H1 (cell line): ENCODE data around the gene PRR5. TPM values are rescaled to one million over a fixed set of nuclear protein-coding genes. Genes with fewer than 3 reads are reported as not detected.

Experiments used
- CTCF ChIA-PET: fragments of 300-600 bp; sonication (Branson Sonifier 250); formaldehyde crosslinking; loops from one replicate; lab custom pipeline; 2021; ENCODE audit not compliant: partially characterized antibody; lab: Charles Lee
- POLR2A ChIA-PET: fragments of 300-600 bp; sonication (Branson Sonifier 250); formaldehyde crosslinking; loops from one replicate; lab custom pipeline; 2021; ENCODE audit warnings: inconsistent platforms; ENCODE audit not compliant: partially characterized antibody; lab: Charles Lee
- DNase-seq, 2 experiments: peaks; one replicate each; pipeline versions ENCODE4 v3.0.0 to v3.0.0-alpha.2; 2010 to 2022; ENCODE audit warnings: low spot score in 2 of 2, low read depth in 1 of 2, mixed read lengths in 1 of 2
- FAIRE-seq: peaks from 2 replicates; lab custom pipeline; 2011; peaks lifted over from hg19 to GRCh38; lab: Jason Lieb, UNC
- H2AFZ ChIP-seq: 2 replicates; pipeline ENCODE4 v1.8.1; 2012; ENCODE audit warnings: low read length, inconsistent platforms
- H2AK5ac ChIP-seq: 2 replicates; pipeline ENCODE4 v1.6.1; 2013; ENCODE audit warnings: low read depth, low read length
- H2BK120ac ChIP-seq: replicated peaks from 2 replicates; pipeline ENCODE3; 2013; ENCODE audit warnings: low read depth, low read length, inconsistent platforms
- H2BK12ac ChIP-seq: 2 replicates; pipeline ENCODE4 v1.6.1; 2013; ENCODE audit warnings: low read depth, low read length
- H2BK15ac ChIP-seq: 2 replicates; pipeline ENCODE4 v1.6.1; 2013; ENCODE audit warnings: low read length
- H2BK20ac ChIP-seq: 2 replicates; pipeline ENCODE4 v1.6.1; 2013; ENCODE audit warnings: low read length
- H2BK5ac ChIP-seq: 2 replicates; pipeline ENCODE4 v1.6.1; 2013; ENCODE audit warnings: low read depth, low read length
- H3K14ac ChIP-seq: 2 replicates; pipeline ENCODE4 v1.6.1; 2013; ENCODE audit warnings: inconsistent platforms; ENCODE audit not compliant: insufficient read length
- H3K18ac ChIP-seq: 2 replicates; pipeline ENCODE4 v1.6.1; 2013; ENCODE audit warnings: low read length; ENCODE audit errors: extremely low read depth
- H3K23ac ChIP-seq: 2 replicates; pipeline ENCODE4 v1.6.1; 2013; ENCODE audit warnings: inconsistent platforms; ENCODE audit not compliant: insufficient read length
- H3K23me2 ChIP-seq: 2 replicates; pipeline ENCODE4 v1.6.1; 2013; ENCODE audit warnings: low read depth, low read length
- H3K27ac ChIP-seq: 2 replicates; pipeline ENCODE4 v1.6.1; 2011; ENCODE audit warnings: low read depth, low read length, inconsistent platforms
- H3K27me3 ChIP-seq, 4 experiments: replicated peaks in 1 of 4; 1 replicate in 1 of 4; 2 replicates in 3 of 4; pipeline versions ENCODE4 v1.6.1 to v1.8.1; 2011 to 2013; ENCODE audit warnings: low read length in 3 of 4, mild to moderate bottlenecking in 3 of 4, inconsistent platforms in 2 of 4, mixed read lengths in 2 of 4, moderate library complexity in 1 of 4; ENCODE audit not compliant: control insufficient read depth in 3 of 4, insufficient read depth in 3 of 4; ENCODE audit errors: extremely low read depth in 1 of 4
- H3K36me3 ChIP-seq, 4 experiments: 2 replicates each; pipeline versions ENCODE4 v1.6.1 to v1.8.1; 2011 to 2013; ENCODE audit warnings: mild to moderate bottlenecking in 4 of 4, low read length in 3 of 4, moderate library complexity in 2 of 4, control low read depth in 1 of 4, inconsistent platforms in 1 of 4; ENCODE audit not compliant: insufficient read depth in 4 of 4, control insufficient read depth in 2 of 4
- H3K4ac ChIP-seq: replicated peaks from 2 replicates; pipeline ENCODE3; 2013; ENCODE audit warnings: low read length, low read depth, mixed read lengths, inconsistent platforms; ENCODE audit not compliant: insufficient read length
- H3K4me1 ChIP-seq, 4 experiments: replicated peaks in 1 of 4; 1 replicate in 1 of 4; 2 replicates in 3 of 4; pipeline versions ENCODE4 v1.6.1 to v1.8.1; 2011 to 2013; ENCODE audit warnings: low read length in 3 of 4, inconsistent platforms in 2 of 4, mixed read lengths in 1 of 4; ENCODE audit not compliant: insufficient read depth in 4 of 4, control insufficient read depth in 3 of 4
- H3K4me2 ChIP-seq, 2 experiments: 2 replicates each; pipeline versions ENCODE4 v1.6.1 to v1.8.1; 2011 to 2013; ENCODE audit warnings: low read depth in 2 of 2, low read length in 2 of 2, control low read depth in 1 of 2, inconsistent platforms in 1 of 2, mild to moderate bottlenecking in 1 of 2; ENCODE audit not compliant: insufficient read depth in 1 of 2
- H3K4me3 ChIP-seq, 4 experiments: fragments of 200-600, 300-600 bp in 1 of 4; sonication (generic), shearing (Covaris generic), sonication (Bioruptor Twin) in 1 of 4; 2 replicates each; pipeline versions ENCODE4 v1.5.1 to v1.8.1; 2011 to 2016; ENCODE audit warnings: low read length in 4 of 4, low read depth in 3 of 4, control low read depth in 2 of 4, inconsistent platforms in 2 of 4, mild to moderate bottlenecking in 2 of 4, mixed read lengths in 1 of 4, moderate library complexity in 1 of 4; ENCODE audit not compliant: insufficient read depth in 2 of 4; ENCODE audit errors: extremely low read depth in 1 of 4
- H3K56ac ChIP-seq: replicated peaks from 2 replicates; pipeline ENCODE3; 2013; ENCODE audit warnings: low read depth, mild to moderate bottlenecking, mixed read lengths, low read length, inconsistent platforms; ENCODE audit not compliant: insufficient read length
- H3K79me1 ChIP-seq: 2 replicates; pipeline ENCODE4 v1.6.1; 2013; ENCODE audit warnings: low read depth, low read length, control low read depth
- H3K79me2 ChIP-seq, 2 experiments: 2 replicates each; pipeline versions ENCODE4 v1.6.1 to v1.8.1; 2012 to 2013; ENCODE audit warnings: low read length in 2 of 2, mild to moderate bottlenecking in 2 of 2, inconsistent platforms in 1 of 2; ENCODE audit not compliant: insufficient read depth in 2 of 2, control insufficient read depth in 1 of 2
- H3K9ac ChIP-seq, 4 experiments: replicated peaks in 1 of 4; 1 replicate in 1 of 4; 2 replicates in 3 of 4; pipeline versions ENCODE4 v1.6.1 to v1.8.1; 2011 to 2013; ENCODE audit warnings: low read depth in 3 of 4, low read length in 3 of 4, control low read depth in 2 of 4, mild to moderate bottlenecking in 2 of 4, moderate library complexity in 2 of 4, inconsistent platforms in 1 of 4; ENCODE audit errors: extremely low read depth in 1 of 4
- H3K9me3 ChIP-seq, 2 experiments: 2 replicates each; pipeline versions ENCODE4 v1.6.1 to v1.8.1; 2012 to 2013; ENCODE audit warnings: mild to moderate bottlenecking in 2 of 2, moderate library complexity in 2 of 2, control low read depth in 1 of 2, inconsistent platforms in 1 of 2, low read depth in 1 of 2, low read length in 1 of 2, mixed read lengths in 1 of 2; ENCODE audit not compliant: insufficient read depth in 2 of 2
- H4K20me1 ChIP-seq, 2 experiments: replicated peaks in 1 of 2; 2 replicates each; pipeline versions ENCODE3 to v1.8.1; 2011 to 2013; ENCODE audit warnings: inconsistent platforms in 2 of 2, low read length in 2 of 2, mild to moderate bottlenecking in 1 of 2; ENCODE audit not compliant: insufficient read depth in 2 of 2, control insufficient read depth in 1 of 2
- H4K5ac ChIP-seq: 2 replicates; pipeline ENCODE4 v1.6.1; 2013; ENCODE audit warnings: low read length, low read depth, mixed read lengths, inconsistent platforms; ENCODE audit not compliant: insufficient read length
- H4K8ac ChIP-seq: 2 replicates; pipeline ENCODE4 v1.8.0; 2013; ENCODE audit warnings: mild to moderate bottlenecking, moderate library complexity, low read length, inconsistent platforms; ENCODE audit not compliant: insufficient read depth; ENCODE audit errors: extremely low read depth
- H4K91ac ChIP-seq: replicated peaks from 2 replicates; pipeline ENCODE3; 2013; ENCODE audit warnings: low read length, mixed read lengths, inconsistent platforms; ENCODE audit not compliant: insufficient read length
- ASH2L ChIP-seq: fragments of 200-600, 300-600 bp; sonication (generic); IDR thresholded peaks from one replicate; pipeline ENCODE4 v1.7.1; 2017; ENCODE audit warnings: low read length
- CBX8 ChIP-seq: fragments of 300-800, 300-1000 bp; sonication (generic); IDR thresholded peaks from 2 replicates; pipeline ENCODE4 v1.7.1; 2016; ENCODE audit warnings: low read depth, low read length, borderline replicate concordance
- GABPA ChIP-seq: IDR thresholded peaks from 2 replicates; pipeline ENCODE4 v1.6.1; 2011; ENCODE audit warnings: mild to moderate bottlenecking, low read length, moderate library complexity, borderline replicate concordance; ENCODE audit not compliant: insufficient read depth
- MAFK ChIP-seq: IDR thresholded peaks from 2 replicates; pipeline ENCODE4 v1.6.1; 2012; ENCODE audit warnings: low read depth, mild to moderate bottlenecking, improper control_type of control experiment, low read length
- RFX5 ChIP-seq: IDR thresholded peaks from 2 replicates; pipeline ENCODE4 v1.6.1; 2011; ENCODE audit warnings: low read depth, low read length, improper control_type of control experiment, borderline replicate concordance
- SIX5 ChIP-seq: IDR thresholded peaks from 2 replicates; pipeline ENCODE4 v1.6.1; 2011; ENCODE audit warnings: mild to moderate bottlenecking, low read depth, low read length
- SRF ChIP-seq: IDR thresholded peaks from 2 replicates; pipeline ENCODE4 v1.6.1; 2011; ENCODE audit warnings: mild to moderate bottlenecking, low read depth, low read length, moderate library complexity
- TAF1 ChIP-seq: IDR thresholded peaks from 2 replicates; pipeline ENCODE4 v1.6.1; 2011; ENCODE audit warnings: mild to moderate bottlenecking, low read depth, low read length
- TCF12 ChIP-seq: IDR thresholded peaks from 2 replicates; pipeline ENCODE4 v1.6.1; 2011; ENCODE audit warnings: low read depth, mild to moderate bottlenecking, low read length
- TEAD4 ChIP-seq: IDR thresholded peaks from 2 replicates; pipeline ENCODE4 v1.6.1; 2012; ENCODE audit warnings: low read depth, low read length, inconsistent platforms, mixed read lengths
- WGBS, 2 experiments: shearing (Covaris generic) in 1 of 2; methylation state at CpG; one replicate each; pipeline versions ENCODE4 v1.1.6 to v1.1.7; 2013 to 2015; ENCODE audit warnings: low lambda C conversion rate in 2 of 2, mixed read lengths in 2 of 2, inconsistent platforms in 1 of 2, low coverage in 1 of 2, missing lambda C conversion rate in 1 of 2; ENCODE audit not compliant: insufficient replicate concordance in 2 of 2, insufficient coverage in 1 of 2, insufficient read length in 1 of 2; ENCODE audit errors: extremely low coverage in 1 of 2, missing lambda C conversion rate in 1 of 2; 5-methylcytosine and 5-hydroxymethylcytosine counted together
- polyA plus RNA-seq, 7 experiments: library from polyadenylated mRNA; depleted of rRNA in 3 of 7; stranded (reverse) in 5 of 7; unstranded in 2 of 7; fragments of >200 nt in 5 of 7; fragments of 200-250 nt in 2 of 7; gene quantifications; 1 replicate in 5 of 7; 2 replicates in 1 of 7; 4 replicates in 1 of 7; pipeline versions ENCODE4 v1.2.1 to v1.2.3, GENCODE V29; 2011 to 2013; ENCODE audit warnings: missing spikeins in 2 of 7, mixed read lengths in 2 of 7
- total RNA-seq: library from RNA; stranded (reverse); fragmentation: NEBNext Ultra II Directional; extraction: Animal tissue kit (Norgen Biotek cat#: 25700); gene quantifications from 2 replicates; pipeline ENCODE4 v1.2.1, GENCODE V29; 2021

The PRR5 gene
- total and polyA plus RNA-seq, 2 of the 8 experiments (the other 6 are each of a cell fraction or from before 2014, with no cell fraction given), result 16.5 to 25.7 TPM

- WGBS, 2 experiments, result 83% methylated on average over 4 of the region's 5 CpGs; no CpG with 5 or more reads in 1 of the 2 experiments
- Histone ChIP-seq H3K9ac (no peak overlapping the region; a peak in 1 of 7 replicates), H3K4me2 (no peak overlapping the region)
Measured at GRCh38 chr22:44739024-44739423, 37.0 kb downstream of the PRR5 start.

More at GRCh38 chr22:44739024-44739423, 37.0 kb downstream of the PRR5 start:
- Histone ChIP-seq H2AFZ (no peak overlapping the region), H4K91ac (no peak overlapping the region), H2BK5ac (no peak overlapping the region), H2BK20ac (no peak overlapping the region), H2BK15ac (no peak overlapping the region), H3K9me3 (no peaks in the 10 kb centered on the region), H3K4me1 (peaks cover 0 to 17% (median 12%) of the 10 kb centered on the region in 4 experiments; a peak in 5 of 7 replicates), H2BK120ac (no peak overlapping the region), H3K23me2 (no peaks in the 10 kb centered on the region), H3K4ac (no peak overlapping the region), H3K79me2 (no peaks in the 10 kb centered on the region), H4K8ac (peak overlapping the region; percentile 48), H4K5ac (no peak overlapping the region), H2BK12ac (no peak overlapping the region), H2AK5ac (no peak overlapping the region), H3K56ac (no peak overlapping the region), H3K27ac (no peak overlapping the region), H3K18ac (no peak overlapping the region), H3K36me3 (no peaks in the 10 kb centered on the region), H3K79me1 (no peaks in the 10 kb centered on the region), H4K20me1 (peaks cover 0 to 8% of the 10 kb centered on the region in 2 experiments), H3K23ac (no peak overlapping the region), H3K27me3 (no peaks in the 10 kb centered on the region; a peak in 1 of 7 replicates), H3K4me3 (no peak overlapping the region), H3K14ac (no peak overlapping the region)
- TF ChIP-seq ASH2L, result no peak
- TF ChIP-seq TEAD4, result no peak
- no peak for TF ChIP-seq SIX5
- no peak for TF ChIP-seq MAFK
- TF ChIP-seq RFX5, result no peak
- no peak for TF ChIP-seq CBX8
- no peak for TF ChIP-seq SRF
- TF ChIP-seq TCF12, result no peak
- TF ChIP-seq GABPA, result no peak
- TF ChIP-seq TAF1, result no peak
- no peak for FAIRE-seq
- ChIA-PET POLR2A (interaction anchor here (0.7 to 0.9 kb wide), 2 partner anchors 32 to 35 kb away, joined by 3 read pairs; no protein-coding TSS in a partner anchor), CTCF (interaction anchor here (1.9 to 9.3 kb wide), 2 partner anchors 42 to 54 kb away, joined by 5 to 102 read pairs; no protein-coding TSS in a partner anchor)
- no peak for DNase-seq
